Skeletal muscle satellite cell (primary cell): ENCODE measurements around the gene CDK14.

ENCODE experiments used
- H3K27me3 ChIP-seq: 2 replicates; pipeline ENCODE4 v1.7.0; 2013; ENCODE audit warnings: low read length; ENCODE audit not compliant: control insufficient read depth, insufficient read depth
- H3K36me3 ChIP-seq: 2 replicates; pipeline ENCODE4 v1.7.0; 2013; ENCODE audit warnings: mild to moderate bottlenecking, control low read depth, low read length; ENCODE audit not compliant: insufficient read depth
- H3K4me1 ChIP-seq: 2 replicates; pipeline ENCODE4 v1.7.0; 2013; ENCODE audit warnings: low read length; ENCODE audit not compliant: control insufficient read depth, insufficient read depth
- H3K4me2 ChIP-seq: 2 replicates; pipeline ENCODE4 v1.7.0; 2013; ENCODE audit warnings: mild to moderate bottlenecking, low read length
- H3K4me3 ChIP-seq: 2 replicates; pipeline ENCODE4 v1.7.0; 2013; ENCODE audit warnings: low read length
- H3K9ac ChIP-seq: 2 replicates; pipeline ENCODE4 v1.7.0; 2013; ENCODE audit warnings: mild to moderate bottlenecking, low read depth, low read length, moderate library complexity
- H3K9me3 ChIP-seq: replicated peaks from 2 replicates; pipeline ENCODE4 v1.7.0; 2013; ENCODE audit warnings: mild to moderate bottlenecking, control low read depth, low read length

CDK14 gene

GRCh38 chr7:90579181-90579688 is 16.9 kb upstream of the CDK14 start:
- Histone ChIP-seq H3K9ac (no peak overlapping the region), H3K4me1 (peaks cover 18% of the 10 kb centered on the region), H3K27me3 (no peaks in the 10 kb centered on the region)

GRCh38 chr7:90580051-90580450 is 16.1 kb upstream of the CDK14 start:
- Histone ChIP-seq H3K4me3 (no peak overlapping the region), H3K27me3 (no peaks in the 10 kb centered on the region), H3K4me1 (peaks cover 18% of the 10 kb centered on the region), H3K9ac (no peak overlapping the region), H3K36me3 (no peaks in the 10 kb centered on the region), H3K9me3 (no peaks in the 10 kb centered on the region), H3K4me2 (no peak overlapping the region)

More at GRCh38 chr7:90579181-90579688, 16.9 kb upstream of the CDK14 start:
- Histone ChIP-seq H3K4me3 (no peak overlapping the region), H3K4me2 (peak overlapping the region; percentile 41), H3K9me3 (no peaks in the 10 kb centered on the region), H3K36me3 (no peaks in the 10 kb centered on the region)

- Histone ChIP-seq H3K4me2 (no peak overlapping the region), H3K27me3 (no peaks in the 10 kb centered on the region), H3K9me3 (no peaks in the 10 kb centered on the region), H3K9ac (no peak overlapping the region), H3K4me1 (peaks cover 18% of the 10 kb centered on the region), H3K36me3 (no peaks in the 10 kb centered on the region), H3K4me3 (no peak overlapping the region)
Observed at GRCh38 chr7:90582164-90582563, 14.0 kb upstream of the CDK14 start.

GRCh38 chr7:90584378-90584777 is 11.7 kb upstream of the CDK14 start:
- no peak overlapping the region for H3K9ac ChIP-seq
- H3K27me3 ChIP-seq: no peaks in the 10 kb centered on the region
- H3K4me3 ChIP-seq: no peak overlapping the region
- no peak overlapping the region for H3K4me2 ChIP-seq
- H3K9me3 ChIP-seq: no peaks in the 10 kb centered on the region
- peaks cover 11% of the 10 kb centered on the region for H3K4me1 ChIP-seq
- no peaks in the 10 kb centered on the region for H3K36me3 ChIP-seq

- Histone ChIP-seq H3K4me3 (no peak overlapping the region), H3K9me3 (no peaks in the 10 kb centered on the region), H3K4me1 (no peaks in the 10 kb centered on the region), H3K4me2 (no peak overlapping the region), H3K9ac (no peak overlapping the region), H3K36me3 (no peaks in the 10 kb centered on the region), H3K27me3 (no peaks in the 10 kb centered on the region)
Observed at GRCh38 chr7:90586091-90586490, 10.0 kb upstream of the CDK14 start.

GRCh38 chr7:90587766-90588165 is 8.4 kb upstream of the CDK14 start:
- no peaks in the 10 kb centered on the region for H3K9me3 ChIP-seq
- H3K4me3 ChIP-seq: no peak overlapping the region
- H3K4me2 ChIP-seq: no peak overlapping the region
- peaks cover 14% of the 10 kb centered on the region for H3K4me1 ChIP-seq
- H3K9ac ChIP-seq: no peak overlapping the region
- no peaks in the 10 kb centered on the region for H3K27me3 ChIP-seq
- no peaks in the 10 kb centered on the region for H3K36me3 ChIP-seq

GRCh38 chr7:90592033-90592432 is 4.1 kb upstream of the CDK14 start:
- Histone ChIP-seq H3K27me3 (no peaks in the 10 kb centered on the region), H3K4me2 (no peak overlapping the region), H3K9me3 (no peaks in the 10 kb centered on the region), H3K4me1 (peaks cover 33% of the 10 kb centered on the region), H3K9ac (no peak overlapping the region), H3K4me3 (no peak overlapping the region), H3K36me3 (no peaks in the 10 kb centered on the region)

GRCh38 chr7:90593205-90593604 is 2.9 kb upstream of the CDK14 start:
- H3K36me3 ChIP-seq: no peaks in the 10 kb centered on the region
- no peak overlapping the region for H3K4me3 ChIP-seq
- no peaks in the 10 kb centered on the region for H3K9me3 ChIP-seq
- no peak overlapping the region for H3K4me2 ChIP-seq
- H3K4me1 ChIP-seq: peaks cover 34% of the 10 kb centered on the region
- no peak overlapping the region for H3K9ac ChIP-seq
- H3K27me3 ChIP-seq: no peaks in the 10 kb centered on the region

GRCh38 chr7:90594751-90595317 is 1.3 kb upstream of the CDK14 start:
- peak overlapping the region; percentile 76 for H3K9ac ChIP-seq
- no peaks in the 10 kb centered on the region for H3K27me3 ChIP-seq

GRCh38 chr7:90595342-90595800 is 750 bp upstream of the CDK14 start:
- Histone ChIP-seq H3K4me3 (peak overlapping the region; percentile 84), H3K36me3 (no peaks in the 10 kb centered on the region), H3K27me3 (no peaks in the 10 kb centered on the region), H3K9ac (peak overlapping the region; percentile 76), H3K9me3 (no peaks in the 10 kb centered on the region), H3K4me2 (peak overlapping the region; percentile 88), H3K4me1 (peaks cover 52% of the 10 kb centered on the region)

More at GRCh38 chr7:90594751-90595317, 1.3 kb upstream of the CDK14 start:
- Histone ChIP-seq H3K4me1 (peaks cover 46% of the 10 kb centered on the region), H3K4me3 (peak overlapping the region; percentile 84), H3K36me3 (no peaks in the 10 kb centered on the region), H3K9me3 (no peaks in the 10 kb centered on the region), H3K4me2 (peak overlapping the region; percentile 88)

- peak overlapping the region; percentile 84 for H3K4me3 ChIP-seq
- H3K9me3 ChIP-seq: no peaks in the 10 kb centered on the region
- peak overlapping the region; percentile 88 for H3K4me2 ChIP-seq
- no peaks in the 10 kb centered on the region for H3K36me3 ChIP-seq
- H3K27me3 ChIP-seq: no peaks in the 10 kb centered on the region
- peak overlapping the region; percentile 90 for H3K9ac ChIP-seq
- H3K4me1 ChIP-seq: peaks cover 55% of the 10 kb centered on the region
Observed at GRCh38 chr7:90596671-90597562, 796 bp downstream of the CDK14 start.
